Mucosa of descending colon (tissue), 3 donors: ENCODE measurements around the gene FCRL5. TPM values are rescaled to one million over a fixed set of nuclear protein-coding genes. Genes with fewer than 3 reads are reported as not detected.

Experiments
- ATAC-seq: fragments of 200-7000 bp; cut with Tn5 transposase; one replicate; pipeline ENCODE4 v1.9.1; 2020; ENCODE audit warnings: mild to moderate bottlenecking, moderate library complexity
- DNase-seq, 3 donors: peaks; one replicate each; pipeline ENCODE4 v3.0.0-alpha.2; 2020
- H3K36me3 ChIP-seq: fragments of 200-600 bp; one replicate; pipeline ENCODE4 v1.8.0; 2021; ENCODE audit warnings: low read depth, mild to moderate bottlenecking
- H3K4me1 ChIP-seq: fragments of 200-600 bp; one replicate; pipeline ENCODE4 v1.8.0; 2021; ENCODE audit warnings: low read depth, mild to moderate bottlenecking
- H3K4me3 ChIP-seq: fragments of 200-600 bp; one replicate; pipeline ENCODE4 v1.8.0; 2021; ENCODE audit warnings: mild to moderate bottlenecking
- H3K9me3 ChIP-seq: fragments of 200-600 bp; one replicate; pipeline ENCODE4 v1.8.0; 2021; ENCODE audit warnings: mild to moderate bottlenecking
- intact Hi-C, 2 donors: fragments of 100-400 bp; cut with DNase I in 1 of 2; cut with micrococcal nuclease in 1 of 2; formaldehyde crosslinking; loops; one replicate each; pipeline versions ENCODE4 v1.11.0 to v1.11.1; 2022; cut with DNase I, micrococcal nuclease
- total RNA-seq, 3 donors: library from RNA; stranded (reverse); fragmentation: NEBNext Ultra II Directional in 2 of 3; extraction: Animal tissue kit (Norgen Biotek cat#: 25700) in 2 of 3; gene quantifications; one replicate each; pipeline versions ENCODE4 v1.2.1 to v1.2.4, GENCODE V29; 2021 to 2023
- TF ChIP-seq, protein P1 (sequence below): fragments of 200-600 bp; IDR thresholded peaks from one replicate; pipeline ENCODE4 v1.8.0; 2022; ENCODE audit warnings: antibody characterized with exemption, mild to moderate bottlenecking
- donor health status: DM: no; HTN: no; CAD: no; lungs with moderate emphysema.
- donor health status: DM: no; HTN: no; CAD: no.
- donor health status: DM: no; HTN: yes; CAD: no.

Gene FCRL5
- total RNA-seq, 3 donors from 2014 or later, result 0.95 to 3.3 (median 1.7) TPM

DNA sequence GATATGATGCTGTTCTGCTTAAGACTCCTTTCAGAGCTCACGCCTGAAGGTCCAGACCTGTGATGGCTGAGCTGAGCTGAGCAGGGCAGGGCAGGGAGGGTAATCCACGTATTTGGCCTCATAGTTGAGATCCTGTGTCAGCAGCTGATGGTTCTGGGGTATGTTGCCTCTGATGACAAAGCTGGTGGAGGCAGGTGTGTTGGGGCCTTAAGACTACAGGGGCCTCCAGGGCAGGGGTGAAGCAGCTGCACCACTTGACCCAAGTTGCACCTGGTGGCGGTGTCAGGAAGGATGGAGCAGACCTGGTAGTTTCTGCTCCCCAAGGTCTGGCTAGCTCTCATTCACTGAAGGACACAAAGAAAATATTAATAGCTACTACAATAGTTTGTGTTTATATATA lies 57.0 kb downstream of the FCRL5 start:
- DNase-seq (no peak), ATAC-seq (no peak)
- TF ChIP-seq, protein P1, sequence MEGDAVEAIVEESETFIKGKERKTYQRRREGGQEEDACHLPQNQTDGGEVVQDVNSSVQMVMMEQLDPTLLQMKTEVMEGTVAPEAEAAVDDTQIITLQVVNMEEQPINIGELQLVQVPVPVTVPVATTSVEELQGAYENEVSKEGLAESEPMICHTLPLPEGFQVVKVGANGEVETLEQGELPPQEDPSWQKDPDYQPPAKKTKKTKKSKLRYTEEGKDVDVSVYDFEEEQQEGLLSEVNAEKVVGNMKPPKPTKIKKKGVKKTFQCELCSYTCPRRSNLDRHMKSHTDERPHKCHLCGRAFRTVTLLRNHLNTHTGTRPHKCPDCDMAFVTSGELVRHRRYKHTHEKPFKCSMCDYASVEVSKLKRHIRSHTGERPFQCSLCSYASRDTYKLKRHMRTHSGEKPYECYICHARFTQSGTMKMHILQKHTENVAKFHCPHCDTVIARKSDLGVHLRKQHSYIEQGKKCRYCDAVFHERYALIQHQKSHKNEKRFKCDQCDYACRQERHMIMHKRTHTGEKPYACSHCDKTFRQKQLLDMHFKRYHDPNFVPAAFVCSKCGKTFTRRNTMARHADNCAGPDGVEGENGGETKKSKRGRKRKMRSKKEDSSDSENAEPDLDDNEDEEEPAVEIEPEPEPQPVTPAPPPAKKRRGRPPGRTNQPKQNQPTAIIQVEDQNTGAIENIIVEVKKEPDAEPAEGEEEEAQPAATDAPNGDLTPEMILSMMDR, result no peak
- intact Hi-C loops, result no loop called here
- H3K4me1 ChIP-seq, result peaks cover 11% of the 10 kb centered on the region
- no peak overlapping the region for H3K4me3 ChIP-seq
- H3K36me3 ChIP-seq, result no peaks in the 10 kb centered on the region
- no peaks in the 10 kb centered on the region for H3K9me3 ChIP-seq

DNA sequence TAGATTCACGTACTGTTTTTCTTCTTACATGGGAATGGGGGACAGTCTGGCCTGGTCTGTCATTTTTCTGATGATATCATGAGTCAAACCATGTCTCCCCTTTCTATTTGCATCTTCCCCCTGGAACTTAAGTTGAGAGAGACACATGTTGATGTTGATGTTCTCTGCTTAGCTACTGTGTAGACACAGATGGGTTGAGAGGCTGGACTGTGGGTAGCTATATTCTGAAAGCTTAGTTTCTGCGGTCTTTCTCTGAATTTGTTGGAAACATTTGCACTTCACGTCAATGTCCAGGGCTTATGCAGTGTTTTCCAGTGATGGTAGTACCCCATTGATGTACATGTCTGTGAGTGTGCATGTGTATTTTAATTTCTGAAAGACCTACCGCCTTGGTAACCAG lies 58.2 kb downstream of the FCRL5 start:
- no peak overlapping the region for H3K4me3 ChIP-seq
- DNase-seq (no peak), ATAC-seq (no peak)
- intact Hi-C loops, result loop anchor here (5.0 kb wide), 1 partner anchor 117 kb away; no protein-coding TSS in a partner anchor
- no peaks in the 10 kb centered on the region for H3K9me3 ChIP-seq
- TF ChIP-seq, protein P1, result no peak
- peaks cover 7% of the 10 kb centered on the region for H3K4me1 ChIP-seq
- no peaks in the 10 kb centered on the region for H3K36me3 ChIP-seq

DNA sequence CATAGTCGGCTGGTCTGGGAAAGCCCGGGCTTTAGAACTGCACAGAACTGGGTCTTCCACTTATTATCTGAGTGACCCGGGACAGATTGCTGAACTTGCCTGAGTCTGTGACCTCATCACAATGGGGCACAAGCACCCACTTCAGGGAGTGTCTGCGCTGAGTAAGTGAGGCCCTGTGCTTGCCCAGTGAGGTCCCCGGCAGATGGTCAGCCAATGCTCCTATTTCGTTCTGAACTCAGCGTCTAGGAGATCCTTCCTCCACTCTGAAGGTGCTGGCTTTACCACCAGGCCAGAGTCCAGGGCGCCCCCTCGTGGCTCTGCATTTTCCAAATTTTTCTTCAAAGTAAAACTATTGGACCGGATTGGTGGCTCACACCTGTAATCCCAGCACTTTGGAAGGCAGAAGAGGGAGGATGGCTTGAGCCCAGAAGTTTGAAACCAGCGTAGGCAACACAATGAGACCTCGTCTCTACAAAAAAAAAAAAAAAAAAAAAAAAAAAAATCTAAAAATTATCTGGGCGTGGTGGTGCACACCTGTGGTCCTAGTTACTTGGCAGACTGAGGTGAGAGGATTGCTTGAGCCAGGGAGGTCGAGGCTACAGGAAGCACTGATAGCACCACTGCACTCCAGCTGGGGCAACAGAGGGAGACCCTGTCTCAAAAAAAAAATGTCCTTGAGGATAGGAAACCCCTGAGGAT lies 61.7 kb downstream of the FCRL5 start:
- ATAC-seq, result peak; percentile 85
- Histone ChIP-seq H3K36me3 (no peaks in the 10 kb centered on the region), H3K4me1 (no peaks in the 10 kb centered on the region), H3K4me3 (no peak overlapping the region), H3K9me3 (no peaks in the 10 kb centered on the region)
- intact Hi-C loops, result loop anchor here (5.0 kb wide), 1 partner anchor 113 kb away; no protein-coding TSS in a partner anchor
- TF ChIP-seq, protein P1, result no peak
- DNase-seq, result peak; percentile 60 to 95 (median 84)

DNA sequence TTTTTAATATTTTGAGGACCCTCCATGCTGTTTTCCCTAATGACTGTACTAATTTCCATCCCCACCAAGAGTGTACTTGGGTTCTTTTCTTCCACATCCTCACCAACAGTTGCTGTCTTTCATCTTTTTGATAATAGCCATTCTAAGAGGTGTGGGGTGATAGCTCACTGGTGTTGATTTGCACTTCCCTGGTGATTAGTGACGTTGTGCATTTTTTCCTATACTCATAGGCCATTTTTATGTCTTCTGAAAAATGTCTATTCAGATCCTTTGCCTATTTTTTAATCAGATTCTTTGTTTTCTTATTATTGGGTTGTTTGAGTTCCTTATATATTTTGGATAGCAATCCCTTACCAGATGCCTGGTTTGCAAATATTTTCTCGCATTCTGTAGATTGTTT lies 64.2 kb downstream of the FCRL5 start:
- TF ChIP-seq, protein P1, result no peak
- ATAC-seq (no peak), DNase-seq (no peak)
- H3K4me1 ChIP-seq, result no peaks in the 10 kb centered on the region
- no peaks in the 10 kb centered on the region for H3K36me3 ChIP-seq
- no peak overlapping the region for H3K4me3 ChIP-seq
- no peaks in the 10 kb centered on the region for H3K9me3 ChIP-seq
- intact Hi-C loops, result loop anchor here in 1 of 2 donors (5.0 kb wide), 1 partner anchor 291 kb away; no protein-coding TSS in a partner anchor

DNA sequence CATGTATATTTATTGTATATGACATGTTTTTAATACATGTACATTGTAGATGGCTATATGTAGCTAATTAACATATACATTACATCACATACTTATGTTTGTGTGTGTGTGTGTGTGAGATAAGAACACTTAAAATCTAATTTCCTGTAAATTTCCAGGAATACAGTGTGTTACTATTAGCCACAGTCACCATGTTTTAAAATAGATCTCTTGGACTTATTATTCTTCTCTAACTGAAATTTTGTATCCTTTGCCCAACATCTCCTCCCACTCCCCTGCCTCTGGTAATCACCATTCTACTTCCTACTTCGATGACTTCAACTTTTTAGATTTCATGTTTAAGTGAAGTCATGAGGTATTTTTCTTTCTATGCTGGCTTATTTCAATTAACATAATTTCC lies 64.8 kb downstream of the FCRL5 start:
- H3K36me3 ChIP-seq, result no peaks in the 10 kb centered on the region
- H3K4me1 ChIP-seq, result no peaks in the 10 kb centered on the region
- TF ChIP-seq, protein P1, result no peak
- no peaks in the 10 kb centered on the region for H3K9me3 ChIP-seq
- DNase-seq (no peak), ATAC-seq (no peak)
- intact Hi-C loops, result loop anchor here in 1 of 2 donors (5.0 kb wide), 1 partner anchor 290 kb away; no protein-coding TSS in a partner anchor
- H3K4me3 ChIP-seq, result no peak overlapping the region
